ENCODE measurements around the gene SURF2.
A peak's percentile ranks its signal among the peaks of the same experiment; 100 is the strongest.

The SURF2 gene

DNA sequence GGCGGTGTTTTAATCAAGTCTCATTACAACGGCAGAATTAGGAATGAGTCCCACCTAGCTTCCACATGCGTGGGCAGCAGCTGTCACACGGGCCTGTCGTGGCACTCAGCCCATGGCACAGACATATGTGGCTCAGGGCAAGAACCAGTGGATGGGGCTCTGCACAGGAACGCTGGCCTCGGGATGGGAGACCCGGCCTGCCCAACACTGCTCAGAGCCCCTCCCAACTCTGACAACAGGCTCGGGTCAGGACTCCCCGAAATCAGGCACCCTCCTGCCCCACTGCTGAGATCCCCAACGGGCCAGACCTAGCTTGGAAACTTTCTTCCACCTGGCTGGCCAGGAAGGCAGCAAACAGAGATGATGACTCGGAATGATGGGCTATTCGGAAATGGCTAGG, 15.4 kb upstream of the SURF2 start:
- H3K4me3 ChIP-seq = no peak overlapping the region
- TF ChIP-seq, protein P1, sequence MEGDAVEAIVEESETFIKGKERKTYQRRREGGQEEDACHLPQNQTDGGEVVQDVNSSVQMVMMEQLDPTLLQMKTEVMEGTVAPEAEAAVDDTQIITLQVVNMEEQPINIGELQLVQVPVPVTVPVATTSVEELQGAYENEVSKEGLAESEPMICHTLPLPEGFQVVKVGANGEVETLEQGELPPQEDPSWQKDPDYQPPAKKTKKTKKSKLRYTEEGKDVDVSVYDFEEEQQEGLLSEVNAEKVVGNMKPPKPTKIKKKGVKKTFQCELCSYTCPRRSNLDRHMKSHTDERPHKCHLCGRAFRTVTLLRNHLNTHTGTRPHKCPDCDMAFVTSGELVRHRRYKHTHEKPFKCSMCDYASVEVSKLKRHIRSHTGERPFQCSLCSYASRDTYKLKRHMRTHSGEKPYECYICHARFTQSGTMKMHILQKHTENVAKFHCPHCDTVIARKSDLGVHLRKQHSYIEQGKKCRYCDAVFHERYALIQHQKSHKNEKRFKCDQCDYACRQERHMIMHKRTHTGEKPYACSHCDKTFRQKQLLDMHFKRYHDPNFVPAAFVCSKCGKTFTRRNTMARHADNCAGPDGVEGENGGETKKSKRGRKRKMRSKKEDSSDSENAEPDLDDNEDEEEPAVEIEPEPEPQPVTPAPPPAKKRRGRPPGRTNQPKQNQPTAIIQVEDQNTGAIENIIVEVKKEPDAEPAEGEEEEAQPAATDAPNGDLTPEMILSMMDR (IDR thresholded peaks at IDR 0.05) = no peak

DNA sequence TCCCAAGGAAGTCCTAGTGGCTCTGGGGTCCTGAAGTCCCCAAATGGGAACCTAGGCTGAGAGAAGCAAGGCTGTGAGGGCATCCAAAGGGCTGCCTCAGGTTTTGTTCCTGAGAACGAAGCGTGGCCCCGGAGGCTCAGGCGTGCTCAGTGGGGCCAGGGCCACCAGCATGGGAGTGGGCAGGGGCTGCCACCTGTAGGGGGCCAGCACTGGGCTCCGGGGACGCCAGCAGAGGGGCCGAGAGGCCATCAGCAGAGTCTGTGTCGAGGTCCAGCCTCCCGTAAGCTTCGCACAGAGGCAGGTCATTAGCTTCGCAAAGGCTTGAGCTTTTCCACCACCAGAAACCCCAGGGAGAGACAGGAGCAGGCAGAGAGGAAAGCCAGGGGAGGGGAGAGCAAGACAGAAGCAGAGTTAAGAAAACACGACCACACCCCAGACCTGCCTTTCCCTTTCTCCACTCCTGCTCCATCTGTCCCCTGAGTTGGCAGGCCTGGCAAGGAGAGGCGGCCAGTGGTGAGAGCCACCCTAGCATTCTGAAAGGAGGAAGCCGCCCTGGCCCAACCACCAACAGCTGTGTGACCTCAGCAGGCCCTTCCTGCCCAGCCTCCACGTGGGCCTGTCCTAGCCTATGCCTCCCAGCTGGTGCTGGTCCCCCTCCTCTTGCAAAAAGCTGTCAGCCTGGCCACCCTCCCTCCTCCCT, 14.8 kb upstream of the SURF2 start:
- peak in 1 of 2 donors; percentile 71 for DNase-seq
- Histone ChIP-seq H3K4me1 (peaks cover 0 to 15% (median 12%) of the 10 kb centered on the region in 4 donors), H3K27ac (no peak overlapping the region), H3K27me3 (no peaks in the 10 kb centered on the region), H3K9me3 (no peaks in the 10 kb centered on the region), H3K4me3 (no peak overlapping the region), H3K36me3 (peaks cover 33 to 76% (median 65%) of the 10 kb centered on the region in 3 donors)
- TF ChIP-seq, protein P1 (IDR thresholded peaks at IDR 0.05) = no peak
- intact Hi-C loops (cut with DNase I; ENCODE audit: low total_unique reads) = no loop called here

More for the DNA sequence above, 15.4 kb upstream of the SURF2 start:
- Histone ChIP-seq H3K27me3 (no peaks in the 10 kb centered on the region), H3K4me1 (peaks cover 0 to 12% (median 9%) of the 10 kb centered on the region in 4 donors), H3K36me3 (peaks cover 33 to 75% (median 64%) of the 10 kb centered on the region in 3 donors), H3K9me3 (no peaks in the 10 kb centered on the region), H3K27ac (no peak overlapping the region)
- DNase-seq = no peak
- intact Hi-C loops (cut with DNase I; ENCODE audit: low total_unique reads) = no loop called here

DNA sequence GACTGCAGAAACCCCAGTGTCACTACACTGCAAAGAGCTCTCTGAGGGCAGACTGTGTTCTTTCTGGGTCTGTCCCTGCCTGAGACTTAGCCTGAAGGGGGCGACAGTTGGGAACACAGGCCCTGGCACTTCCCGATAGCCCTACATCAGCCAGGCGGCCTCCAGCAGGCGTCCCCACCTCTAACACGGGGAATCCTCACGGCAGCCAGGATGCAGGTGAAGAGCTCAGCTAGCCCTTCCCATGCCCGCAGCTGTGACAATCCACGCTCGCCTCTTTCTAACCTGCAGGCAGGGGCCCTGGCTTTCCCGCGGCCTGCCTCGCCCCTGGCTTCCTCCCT, 14.3 kb upstream of the SURF2 start:
- Histone ChIP-seq H3K27ac (no peak overlapping the region), H3K36me3 (peaks cover 33 to 76% (median 65%) of the 10 kb centered on the region in 3 donors), H3K9me3 (no peaks in the 10 kb centered on the region), H3K27me3 (no peaks in the 10 kb centered on the region), H3K4me3 (no peak overlapping the region), H3K4me1 (peaks cover 0 to 15% (median 14%) of the 10 kb centered on the region in 4 donors)
- TF ChIP-seq, protein P1 (IDR thresholded peaks at IDR 0.05) = no peak
- no peak for DNase-seq
- intact Hi-C loops (cut with DNase I; ENCODE audit: low total_unique reads) = no loop called here

DNA sequence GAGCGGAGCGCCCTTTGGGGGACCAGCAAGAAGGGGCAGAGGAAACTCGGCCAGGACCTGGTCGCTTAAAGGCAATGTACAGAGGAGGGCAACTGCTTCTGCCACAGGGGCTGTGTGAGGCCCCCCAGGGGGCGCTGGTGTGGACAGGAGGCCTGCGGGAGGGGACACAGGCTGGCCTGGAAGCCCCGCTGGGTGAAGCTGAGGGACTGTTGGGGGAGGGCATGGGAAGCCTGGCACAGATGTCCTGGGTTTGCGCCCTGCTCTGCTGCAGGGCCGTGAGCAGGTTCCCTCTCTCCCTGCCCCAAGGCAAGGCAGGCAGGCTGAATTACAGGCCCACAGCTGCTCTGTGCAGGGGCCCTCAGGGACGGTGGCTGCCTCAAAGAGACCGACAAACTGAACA, 13.8 kb upstream of the SURF2 start:
- Histone ChIP-seq H3K36me3 (peaks cover 33 to 76% (median 65%) of the 10 kb centered on the region in 3 donors), H3K27me3 (no peaks in the 10 kb centered on the region), H3K4me1 (peaks cover 0 to 18% (median 14%) of the 10 kb centered on the region in 4 donors), H3K27ac (no peak overlapping the region), H3K9me3 (no peaks in the 10 kb centered on the region), H3K4me3 (no peak overlapping the region)
- DNase-seq = no peak
- intact Hi-C loops (cut with DNase I; ENCODE audit: low total_unique reads) = no loop called here
- TF ChIP-seq, protein P1 (IDR thresholded peaks at IDR 0.05) = no peak

DNA sequence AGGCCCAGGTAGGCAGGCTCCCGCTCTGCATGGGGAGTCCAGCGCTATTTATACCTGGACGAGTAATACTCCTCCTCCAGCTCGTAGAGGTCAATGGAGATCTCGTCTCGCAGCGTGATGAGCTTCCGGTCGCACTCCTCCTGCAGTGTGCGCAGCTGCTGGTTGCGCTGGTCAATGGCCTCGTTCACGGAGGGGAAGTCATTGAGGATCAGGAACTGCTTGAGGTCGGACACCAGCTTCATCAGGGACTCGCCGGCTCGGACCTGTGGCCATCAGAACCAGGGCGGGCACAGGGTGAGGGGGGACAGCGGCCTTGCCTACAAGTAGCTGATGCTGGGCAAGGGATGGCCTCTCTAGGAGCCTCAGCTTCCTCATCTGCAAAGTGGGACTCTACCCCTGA, 12.3 kb upstream of the SURF2 start:
- no peak overlapping the region for H3K4me3 ChIP-seq
- H3K27me3 ChIP-seq = no peaks in the 10 kb centered on the region
- no peak for DNase-seq
- peaks cover 34 to 70% (median 65%) of the 10 kb centered on the region in 3 donors for H3K36me3 ChIP-seq
- TF ChIP-seq, protein P1 (IDR thresholded peaks at IDR 0.05) = no peak
- intact Hi-C loops (cut with DNase I; ENCODE audit: low total_unique reads) = no loop called here
- no peak overlapping the region for H3K27ac ChIP-seq
- H3K9me3 ChIP-seq = no peaks in the 10 kb centered on the region
- H3K4me1 ChIP-seq = peaks cover 0 to 24% (median 19%) of the 10 kb centered on the region in 4 donors

Measured in tibial artery (tissue), 4 donors.